Measurements from ENCODE around the gene NFILZ. TPM values are rescaled to one million over a fixed set of nuclear protein-coding genes. Genes with fewer than 3 reads are reported as not detected.

Gene NFILZ
- total RNA-seq, 2 donors from 2014 or later = not detected

DNA sequence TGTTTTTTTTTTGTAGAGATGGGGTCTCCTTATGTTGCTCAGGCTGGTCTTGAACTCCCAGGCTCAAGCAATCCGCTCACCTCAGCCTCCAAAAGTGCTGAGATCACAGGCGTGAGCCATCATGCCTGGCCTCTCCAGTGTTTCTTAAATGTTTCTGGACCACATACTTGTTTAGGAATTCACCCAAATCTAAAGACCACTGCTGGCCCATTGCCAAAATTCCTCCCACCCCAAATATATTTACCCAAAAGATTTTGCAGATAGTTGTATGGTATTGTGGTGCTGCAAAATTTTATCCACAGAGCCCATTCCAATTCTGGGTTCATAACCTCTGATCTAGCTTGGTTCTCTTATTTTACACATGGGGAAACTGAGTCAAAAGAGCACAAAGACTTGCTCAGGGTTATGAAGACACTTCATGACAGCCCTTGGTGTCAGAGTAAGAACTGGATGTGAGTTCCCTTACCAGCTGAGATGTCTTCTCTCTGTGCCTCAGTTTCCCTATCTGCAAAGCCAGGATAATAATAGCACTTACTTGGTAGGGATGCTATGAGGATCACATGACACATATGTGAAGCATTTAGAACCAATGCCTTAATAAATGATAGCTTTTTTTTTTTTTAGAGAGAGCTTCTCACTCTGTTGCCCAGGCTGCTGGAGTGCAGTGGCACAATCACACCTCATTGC is 10.9 kb downstream of the NFILZ start:
- no peak overlapping the region for H3K4me3 Mint-ChIP-seq
- H3K27me3 Mint-ChIP-seq = peaks cover 0 to 13% of the 10 kb centered on the region in 2 donors
- ATAC-seq (no peak), DNase-seq (ENCODE audit: low spot score) (no peak)
- no peaks in the 10 kb centered on the region for H3K36me3 Mint-ChIP-seq
- H3K27ac Mint-ChIP-seq = peak overlapping the region in 1 of 2 donors; percentile 7
- H3K4me1 Mint-ChIP-seq (ENCODE audit: low read depth in 2 of 2) = peaks cover under 1 to 14% of the 10 kb centered on the region in 2 donors
- no peaks in the 10 kb centered on the region for H3K9me3 Mint-ChIP-seq

DNA sequence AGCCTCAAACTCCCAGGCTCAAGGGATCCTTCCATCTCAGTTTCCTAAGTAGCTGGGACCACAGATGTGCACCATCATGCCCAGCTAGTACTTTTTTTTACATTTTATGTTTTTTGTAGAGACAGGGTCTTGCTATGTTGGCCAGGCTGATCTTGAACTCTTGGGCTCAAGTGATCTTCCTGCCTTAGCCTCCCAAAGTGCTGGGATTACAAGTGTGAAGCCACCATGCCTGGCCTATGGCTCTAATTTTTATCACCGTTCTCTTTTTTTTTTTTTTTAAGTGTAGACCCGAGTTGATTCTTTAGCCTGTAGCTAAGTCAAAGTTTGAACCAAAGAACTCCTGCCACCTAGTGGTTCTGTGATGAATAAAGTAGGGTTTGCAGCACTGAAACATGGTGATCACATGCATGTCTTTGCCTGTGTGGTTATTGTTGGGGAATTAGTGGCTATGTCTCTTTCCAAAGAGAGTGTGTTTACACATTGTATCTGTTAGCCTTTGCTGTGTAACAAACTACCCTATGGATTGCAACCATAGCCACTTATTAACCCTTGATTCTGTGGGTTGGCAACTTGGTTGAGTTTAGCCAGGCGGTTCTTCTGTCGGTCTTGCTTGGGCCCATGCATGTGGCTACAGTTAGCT is 11.6 kb downstream of the NFILZ start:
- Mint-ChIP-seq H3K36me3 (no peaks in the 10 kb centered on the region), H3K4me1 (ENCODE audit: low read depth in 2 of 2) (peaks cover 5 to 18% of the 10 kb centered on the region in 2 donors)
- no peak for DNase-seq (ENCODE audit: low spot score)

DNA sequence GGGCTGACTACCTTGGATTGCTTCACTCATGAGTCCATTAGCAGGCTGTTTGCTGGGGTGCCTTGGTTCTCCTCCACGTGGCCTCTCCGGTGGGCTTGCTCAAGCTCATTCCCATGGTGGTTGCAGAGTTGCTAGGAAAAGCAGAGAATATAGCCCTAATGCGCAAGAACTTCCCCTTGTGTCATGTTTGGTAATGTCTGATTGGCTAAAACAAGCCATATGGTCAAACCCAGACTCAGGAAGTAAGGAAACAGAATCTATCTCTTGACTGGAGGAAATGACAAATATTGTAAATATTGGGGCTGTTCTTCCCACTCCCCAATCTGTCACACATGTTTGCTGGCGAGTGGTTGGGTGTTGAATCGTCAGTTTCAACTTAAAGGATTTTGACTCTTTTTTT is 12.1 kb downstream of the NFILZ start:
- peaks cover 0 to 13% of the 10 kb centered on the region in 2 donors for H3K27me3 Mint-ChIP-seq
- no peak overlapping the region for H3K4me3 Mint-ChIP-seq
- H3K27ac Mint-ChIP-seq = no peak overlapping the region
- no peak for ATAC-seq
- H3K36me3 Mint-ChIP-seq = no peaks in the 10 kb centered on the region
- H3K9me3 Mint-ChIP-seq = no peaks in the 10 kb centered on the region
- peaks cover 5 to 17% of the 10 kb centered on the region in 2 donors for H3K4me1 Mint-ChIP-seq (ENCODE audit: low read depth in 2 of 2)
- no peak for DNase-seq (ENCODE audit: low spot score)

More for the DNA sequence above, 11.6 kb downstream of the NFILZ start:
- Mint-ChIP-seq H3K4me3 (no peak overlapping the region), H3K27me3 (peaks cover 0 to 13% of the 10 kb centered on the region in 2 donors), H3K27ac (peak overlapping the region in 1 of 2 donors; percentile 7), H3K9me3 (no peaks in the 10 kb centered on the region)
- no peak for ATAC-seq

DNA sequence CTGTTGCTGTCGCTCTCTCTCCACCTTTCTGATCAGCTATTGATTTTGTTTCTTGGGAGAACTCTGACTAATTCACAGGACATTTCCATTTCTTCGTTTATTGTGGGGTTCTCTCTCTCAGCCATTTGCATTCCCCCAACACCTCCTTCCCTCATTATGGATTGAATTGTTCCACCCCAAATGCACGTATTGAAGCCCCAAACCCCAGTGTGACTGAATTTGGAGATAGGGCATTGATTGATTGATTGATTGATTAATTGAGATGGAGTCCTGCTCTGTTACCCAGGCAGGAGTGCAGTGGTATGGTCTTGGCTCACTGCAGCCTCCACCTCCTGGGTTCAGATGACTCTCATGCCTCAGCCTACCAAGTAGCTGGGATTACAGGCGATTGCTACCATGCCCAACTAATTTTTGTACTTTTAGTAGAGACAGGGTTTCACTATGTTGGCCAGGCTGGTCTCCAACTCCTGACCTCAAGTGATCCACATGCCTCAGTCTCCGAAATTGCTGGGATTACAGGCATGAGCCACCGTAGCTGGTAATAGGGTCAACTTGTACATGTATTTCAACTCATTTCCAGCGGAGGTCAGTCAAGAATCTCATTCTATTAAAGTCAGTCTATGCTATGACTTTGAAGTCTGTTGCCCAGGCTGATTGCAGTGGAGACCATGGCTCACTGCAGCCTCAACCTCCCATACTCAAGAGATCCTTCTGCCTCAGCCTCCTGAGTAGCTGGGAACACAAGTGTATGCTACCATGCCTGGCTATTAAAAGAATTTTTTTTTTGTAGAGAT is 13.6 kb downstream of the NFILZ start:
- ATAC-seq = no peak
- no peaks in the 10 kb centered on the region for H3K36me3 Mint-ChIP-seq
- no peak overlapping the region for H3K27ac Mint-ChIP-seq

DNA sequence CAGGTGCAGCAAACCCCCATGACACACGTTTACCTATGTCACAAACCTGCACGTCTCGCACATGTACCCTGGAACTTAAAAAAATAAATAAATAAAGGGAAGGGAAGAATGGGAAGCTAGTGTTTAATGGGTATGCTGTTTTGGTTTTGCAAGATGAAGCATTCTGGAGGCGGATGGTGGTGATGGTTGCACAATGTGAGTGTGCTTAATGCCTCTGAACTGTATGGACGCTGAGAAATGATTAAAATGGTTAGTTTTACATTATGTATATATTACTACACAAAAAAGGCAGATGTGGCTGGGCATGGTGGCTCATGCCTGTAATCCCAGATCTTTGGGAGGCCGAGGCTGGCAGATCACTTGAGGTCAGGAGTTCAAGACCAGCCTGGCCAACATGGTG is 17.8 kb downstream of the NFILZ start:
- Mint-ChIP-seq H3K4me1 (ENCODE audit: low read depth in 2 of 2) (peaks cover 14 to 15% of the 10 kb centered on the region in 2 donors), H3K9me3 (no peaks in the 10 kb centered on the region), H3K36me3 (no peaks in the 10 kb centered on the region), H3K27ac (no peak overlapping the region), H3K4me3 (no peak overlapping the region), H3K27me3 (no peaks in the 10 kb centered on the region)
- DNase-seq (ENCODE audit: low spot score) = no peak
- ATAC-seq = no peak

More for the DNA sequence above, 13.6 kb downstream of the NFILZ start:
- DNase-seq (ENCODE audit: low spot score) = peak; percentile 20
- H3K4me1 Mint-ChIP-seq (ENCODE audit: low read depth in 2 of 2) = peaks cover 5 to 11% of the 10 kb centered on the region in 2 donors
- peaks cover 0 to 4% of the 10 kb centered on the region in 2 donors for H3K27me3 Mint-ChIP-seq
- H3K4me3 Mint-ChIP-seq = no peak overlapping the region
- no peaks in the 10 kb centered on the region for H3K9me3 Mint-ChIP-seq

DNA sequence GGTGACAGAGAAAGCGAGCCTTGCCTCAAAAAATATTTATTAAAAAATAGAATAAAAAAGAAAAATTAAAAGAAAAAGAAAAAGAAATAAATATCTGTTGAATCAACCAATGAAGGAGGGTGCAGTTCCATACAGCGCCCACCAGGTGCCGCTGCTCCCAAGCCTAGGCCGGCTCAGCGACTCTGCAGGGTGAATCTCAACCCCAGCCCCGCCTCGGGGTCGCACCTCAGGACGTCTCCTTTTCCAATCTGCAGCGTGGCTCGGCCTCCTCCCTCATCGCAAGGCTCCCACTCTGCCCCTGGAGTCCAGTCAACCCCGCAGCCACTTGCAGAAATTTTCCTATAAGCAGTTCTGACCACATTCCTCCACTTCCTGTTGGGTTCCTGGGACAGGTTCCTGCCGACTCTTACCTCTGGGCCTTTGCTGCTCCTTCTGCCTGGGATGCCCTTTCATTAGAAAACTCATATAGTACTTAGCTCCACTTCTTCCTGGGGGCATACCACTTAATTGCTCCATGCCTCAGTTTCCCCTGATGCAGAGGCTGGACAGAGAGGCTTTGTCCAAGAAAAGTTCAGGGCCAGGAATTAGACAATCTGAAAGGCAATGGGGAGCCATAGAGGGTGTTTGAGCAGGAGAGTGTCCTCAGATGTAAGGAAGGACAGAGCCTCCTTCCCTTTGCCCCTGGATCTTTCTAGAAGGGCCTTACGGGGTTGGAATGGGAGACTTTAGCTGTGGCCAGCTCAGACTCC is 24.3 kb downstream of the NFILZ start:
- peak; percentile 78 for DNase-seq (ENCODE audit: low spot score)
- H3K27me3 Mint-ChIP-seq = peaks cover 0 to 5% of the 10 kb centered on the region in 2 donors
- H3K9me3 Mint-ChIP-seq = no peaks in the 10 kb centered on the region
- ATAC-seq = peak; percentile 68 to 76
- no peak overlapping the region for H3K27ac Mint-ChIP-seq
- H3K4me3 Mint-ChIP-seq = peak overlapping the region; percentile 28
- no peaks in the 10 kb centered on the region for H3K36me3 Mint-ChIP-seq
- H3K4me1 Mint-ChIP-seq (ENCODE audit: low read depth in 2 of 2) = peaks cover 18 to 28% of the 10 kb centered on the region in 2 donors

DNA sequence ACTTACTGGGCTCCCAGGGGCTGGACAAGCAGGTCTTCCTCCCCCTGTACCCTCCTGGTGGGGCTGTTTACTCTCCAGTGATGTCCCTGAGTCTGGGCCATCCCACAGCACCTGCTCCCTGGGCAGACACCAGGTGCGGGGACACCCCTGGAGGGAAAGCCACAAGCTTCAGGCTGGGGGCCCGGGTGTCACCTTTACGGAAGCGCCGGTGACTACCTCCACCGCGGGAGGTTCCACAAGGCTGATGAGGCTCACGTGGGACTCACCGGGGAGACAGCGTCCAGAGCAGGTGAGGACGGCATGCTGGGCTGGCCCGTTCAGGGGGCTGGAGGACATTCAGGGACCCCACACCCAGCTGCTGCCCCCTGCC is 24.9 kb downstream of the NFILZ start:
- DNase-seq (ENCODE audit: low spot score) (no peak), ATAC-seq (peak; percentile 31 to 45)
- Mint-ChIP-seq H3K27me3 (peaks cover 0 to 5% of the 10 kb centered on the region in 2 donors), H3K9me3 (no peaks in the 10 kb centered on the region), H3K27ac (peak overlapping the region in 1 of 2 donors; percentile 11), H3K36me3 (no peaks in the 10 kb centered on the region), H3K4me3 (peak overlapping the region; percentile 62), H3K4me1 (ENCODE audit: low read depth in 2 of 2) (peaks cover 15 to 26% of the 10 kb centered on the region in 2 donors)

DNA sequence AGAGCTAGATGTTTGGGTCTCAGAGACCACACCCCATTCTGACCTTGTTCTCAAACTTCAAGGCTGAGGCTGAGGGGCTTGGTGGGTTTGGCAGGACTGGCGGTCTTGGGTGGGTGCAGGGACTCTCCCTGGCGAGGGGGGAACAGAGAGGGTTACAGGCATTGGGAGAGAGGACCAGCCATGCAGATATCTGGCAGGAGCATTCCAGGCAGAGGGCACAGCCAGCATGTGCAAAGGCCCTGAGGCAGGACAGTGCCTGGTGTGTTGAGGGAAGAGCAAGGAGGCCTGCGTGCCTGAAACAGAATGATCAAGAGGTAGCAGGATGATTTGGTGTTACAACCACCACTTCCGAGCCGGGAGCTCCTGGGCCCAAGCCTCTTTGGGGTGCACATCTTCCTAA is 27.4 kb downstream of the NFILZ start:
- DNase-seq (ENCODE audit: low spot score) (no peak), ATAC-seq (no peak)
- H3K27ac Mint-ChIP-seq = no peak overlapping the region
- no peaks in the 10 kb centered on the region for H3K9me3 Mint-ChIP-seq
- H3K4me3 Mint-ChIP-seq = no peak overlapping the region
- H3K4me1 Mint-ChIP-seq (ENCODE audit: low read depth in 2 of 2) = peaks cover 24 to 32% of the 10 kb centered on the region in 2 donors
- peaks cover 0 to 5% of the 10 kb centered on the region in 2 donors for H3K27me3 Mint-ChIP-seq
- no peaks in the 10 kb centered on the region for H3K36me3 Mint-ChIP-seq

DNA sequence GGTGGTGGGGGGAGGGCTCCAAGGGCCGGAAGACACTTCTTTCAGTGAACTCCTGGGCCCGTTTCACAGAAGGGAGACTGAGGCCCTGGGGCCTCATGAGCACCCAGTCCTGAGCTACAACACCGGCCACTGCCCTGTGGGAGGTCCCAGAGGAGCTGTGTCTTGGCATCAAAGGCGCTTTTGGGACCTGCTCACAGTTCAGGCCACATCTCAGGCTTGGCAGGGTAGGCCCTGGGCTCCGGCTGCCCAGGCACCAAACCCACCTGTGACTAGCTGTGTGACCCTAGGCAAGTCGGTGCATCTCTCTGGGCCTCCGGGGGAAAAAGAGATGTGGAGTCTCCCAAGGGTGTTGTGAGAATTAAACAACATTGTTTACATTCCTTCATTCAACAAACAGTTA is 29.5 kb downstream of the NFILZ start:
- DNase-seq (ENCODE audit: low spot score) (peak; percentile 15), ATAC-seq (no peak)
- H3K27ac Mint-ChIP-seq = no peak overlapping the region

DNA sequence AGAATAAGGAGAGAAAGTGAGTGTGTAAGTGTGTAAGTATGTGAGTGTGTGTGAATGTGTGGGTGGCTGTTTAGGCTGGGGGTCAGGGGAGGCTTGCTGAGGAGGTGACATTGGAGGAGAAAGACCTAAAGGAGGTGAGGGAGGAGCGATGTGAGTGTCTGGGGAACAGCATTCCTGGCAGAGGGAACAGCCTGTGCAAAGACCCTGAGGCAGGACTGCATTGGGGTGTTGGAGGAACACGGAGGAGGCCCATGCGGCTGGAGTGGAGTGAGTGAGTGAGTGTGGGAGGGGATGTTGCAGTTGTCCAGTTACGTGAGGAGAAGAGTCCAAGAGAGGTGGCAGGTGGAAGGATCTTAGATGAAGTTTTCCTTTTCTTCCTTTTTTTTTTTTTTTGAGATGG is 31.8 kb downstream of the NFILZ start:
- Mint-ChIP-seq H3K9me3 (no peaks in the 10 kb centered on the region), H3K4me1 (ENCODE audit: low read depth in 2 of 2) (peaks cover 43 to 47% of the 10 kb centered on the region in 2 donors), H3K4me3 (no peak overlapping the region), H3K27me3 (no peaks in the 10 kb centered on the region), H3K27ac (no peak overlapping the region), H3K36me3 (no peaks in the 10 kb centered on the region)
- no peak for ATAC-seq
- DNase-seq (ENCODE audit: low spot score) = no peak

More for the DNA sequence above, 29.5 kb downstream of the NFILZ start:
- Mint-ChIP-seq H3K9me3 (no peaks in the 10 kb centered on the region), H3K4me1 (ENCODE audit: low read depth in 2 of 2) (peaks cover 34 to 42% of the 10 kb centered on the region in 2 donors), H3K4me3 (no peak overlapping the region), H3K36me3 (no peaks in the 10 kb centered on the region), H3K27me3 (peaks cover 0 to 5% of the 10 kb centered on the region in 2 donors)

DNA sequence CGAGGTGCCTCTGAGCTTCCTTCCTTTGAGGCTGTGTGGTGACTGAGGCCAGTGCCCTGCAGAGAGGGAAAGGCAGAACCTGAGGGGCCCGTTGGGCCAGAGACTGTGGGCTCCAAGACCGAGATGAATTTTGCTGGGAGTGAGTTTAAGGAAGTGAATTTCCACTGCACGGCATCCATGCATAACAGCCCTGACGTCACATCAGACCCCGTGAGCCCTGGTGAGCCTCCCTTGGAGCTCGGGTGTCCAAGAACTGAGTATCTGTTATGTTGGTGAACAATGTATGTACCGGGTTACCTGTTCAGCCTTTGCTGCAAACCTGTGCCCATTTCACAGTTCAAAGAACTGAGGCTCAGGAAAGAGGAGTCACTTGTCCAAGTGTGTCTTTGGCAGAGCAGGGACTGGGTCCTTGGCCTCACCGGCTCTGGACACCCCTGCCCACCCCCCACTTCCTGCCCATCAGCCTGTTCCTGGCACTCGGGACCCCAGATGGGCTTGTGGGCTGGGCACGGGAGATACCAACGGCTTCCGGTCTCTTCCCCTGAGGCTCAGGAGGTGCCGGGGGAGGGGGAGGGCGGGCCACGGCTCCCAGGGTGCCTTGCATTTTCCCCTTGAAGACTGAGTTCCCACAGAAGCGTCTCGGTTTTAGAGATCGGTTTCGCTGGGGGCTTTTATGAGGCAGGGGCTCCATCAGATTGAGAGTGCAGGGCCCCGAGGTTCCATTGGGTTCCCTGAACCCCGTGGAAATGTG is 33.7 kb downstream of the NFILZ start:
- no peaks in the 10 kb centered on the region for H3K27me3 Mint-ChIP-seq
- no peaks in the 10 kb centered on the region for H3K36me3 Mint-ChIP-seq
- H3K4me3 Mint-ChIP-seq = peak overlapping the region; percentile 66
- H3K4me1 Mint-ChIP-seq (ENCODE audit: low read depth in 2 of 2) = peaks cover 49 to 52% of the 10 kb centered on the region in 2 donors
- ATAC-seq (peak; percentile 61 to 64), DNase-seq (ENCODE audit: low spot score) (no peak)
- peak overlapping the region; percentile 66 to 83 for H3K27ac Mint-ChIP-seq
- H3K9me3 Mint-ChIP-seq = no peaks in the 10 kb centered on the region

DNA sequence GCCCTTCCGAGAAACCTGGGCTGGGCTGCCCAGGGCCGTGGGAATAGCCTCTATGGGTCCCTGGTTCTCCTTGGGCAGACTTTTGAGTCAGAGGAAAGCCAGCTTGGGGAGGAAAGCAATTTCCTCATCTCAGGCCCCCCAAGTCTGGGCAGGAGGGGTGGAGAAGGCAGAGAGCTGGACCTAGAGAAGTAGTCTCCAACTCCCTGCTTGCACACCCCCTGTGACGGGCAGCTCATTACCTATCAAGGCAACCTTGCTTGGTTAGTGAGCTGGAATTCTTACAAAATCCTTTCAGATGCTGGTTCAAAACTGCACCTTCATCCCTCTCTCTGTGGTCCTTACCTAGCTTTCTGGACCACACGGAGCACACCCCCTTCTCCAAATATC is 34.2 kb downstream of the NFILZ start:
- Mint-ChIP-seq H3K4me1 (ENCODE audit: low read depth in 2 of 2) (peaks cover 55 to 57% of the 10 kb centered on the region in 2 donors), H3K27me3 (no peaks in the 10 kb centered on the region), H3K9me3 (no peaks in the 10 kb centered on the region), H3K27ac (peak overlapping the region; percentile 35 to 37), H3K4me3 (peak overlapping the region; percentile 38), H3K36me3 (no peaks in the 10 kb centered on the region)
- DNase-seq (ENCODE audit: low spot score) = no peak
- no peak for ATAC-seq

Measured in natural killer cell treated with Interleukin-12 subunit alpha and Interleukin-12 subunit beta and Interleukin-15 and Interleukin-18, amount 100 ng/mL, for 72 hours (primary cell).